HG02610 (cell line): ENCODE results near the gene CACNB1.

ENCODE experiments used
- ATAC-seq: cut with Tn5 transposase; IDR thresholded peaks from one replicate; pipeline ENCODE4 v1.9.1; 2021; ENCODE audit warnings: mild to moderate bottlenecking, moderate library complexity; ENCODE audit not compliant: unreplicated experiment

Gene CACNB1

GRCh38 chr17:39204245-39204644 is 6.8 kb upstream of the CACNB1 start:
- ATAC-seq = no peak

- ATAC-seq = no peak
Observed at GRCh38 chr17:39200957-39201510, 3.6 kb upstream of the CACNB1 start.

DNA sequence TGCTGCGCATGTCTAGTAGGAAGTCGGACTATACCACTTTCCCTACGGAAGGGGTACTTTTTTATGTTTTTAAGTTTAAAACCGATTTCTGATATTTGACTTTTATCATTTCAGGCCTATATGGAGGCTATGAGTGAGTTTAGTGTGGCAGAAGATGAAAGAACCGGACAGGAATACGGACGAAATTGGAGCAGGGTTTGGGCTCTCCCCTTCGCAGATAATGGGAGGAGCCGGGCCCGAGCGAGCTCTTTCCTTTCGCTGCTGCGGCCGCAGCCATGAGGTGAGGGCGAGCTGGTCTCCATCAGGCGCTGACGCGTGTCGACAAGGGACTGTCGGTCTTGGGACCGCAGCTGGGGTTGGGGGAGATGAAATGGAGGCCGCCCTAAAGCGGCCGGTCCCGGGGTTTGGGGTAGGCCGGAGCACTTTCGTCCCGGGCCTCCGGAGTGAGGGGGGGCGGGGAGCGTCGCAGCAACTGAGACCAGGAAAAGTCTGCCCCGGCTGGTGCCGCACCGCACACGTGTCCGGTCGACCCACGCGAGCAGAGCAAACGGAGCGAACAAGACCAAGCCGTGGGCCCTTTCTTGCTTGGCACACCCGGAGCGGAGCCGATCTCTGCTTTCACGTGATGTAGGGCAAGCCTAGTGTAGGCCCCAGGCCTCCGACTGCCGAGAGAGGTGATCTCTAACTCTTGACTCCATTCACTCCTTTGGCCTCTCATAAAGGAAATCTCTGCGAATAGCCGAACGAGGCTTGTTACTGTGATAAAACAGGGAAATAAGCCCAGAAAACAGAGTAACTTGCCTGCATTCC is 2.8 kb upstream of the CACNB1 start, which contains the start of gene RPL19:
Gene RPL19 (plus strand): TSS at position 214 of the 810 bp plus-strand sequence. CDS start 62 bp downstream, at position 276.
- ATAC-seq = peak; percentile 55

GRCh38 chr17:39199820-39200069 is 2.3 kb upstream of the CACNB1 start:
- peak; percentile 55 for ATAC-seq

DNA sequence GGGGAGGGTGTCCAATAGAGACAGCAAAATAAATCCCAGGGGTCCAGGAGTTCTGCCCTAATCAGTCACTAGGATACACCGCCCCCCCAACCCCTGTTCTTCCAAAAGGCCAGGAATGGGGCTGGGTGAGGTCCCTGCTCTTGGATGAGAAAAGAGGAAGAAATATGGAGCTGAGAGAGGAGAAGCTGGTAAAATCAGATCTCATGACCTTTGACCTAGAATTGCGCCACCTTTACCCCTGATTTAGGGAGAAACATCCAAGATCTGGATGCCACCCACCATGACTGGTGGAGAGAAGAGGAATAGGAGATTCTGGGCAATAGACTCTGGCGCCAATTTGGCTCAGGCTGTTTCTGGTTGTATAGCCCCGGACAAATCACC is 707 bp upstream of the CACNB1 start:
- no peak for ATAC-seq

DNA sequence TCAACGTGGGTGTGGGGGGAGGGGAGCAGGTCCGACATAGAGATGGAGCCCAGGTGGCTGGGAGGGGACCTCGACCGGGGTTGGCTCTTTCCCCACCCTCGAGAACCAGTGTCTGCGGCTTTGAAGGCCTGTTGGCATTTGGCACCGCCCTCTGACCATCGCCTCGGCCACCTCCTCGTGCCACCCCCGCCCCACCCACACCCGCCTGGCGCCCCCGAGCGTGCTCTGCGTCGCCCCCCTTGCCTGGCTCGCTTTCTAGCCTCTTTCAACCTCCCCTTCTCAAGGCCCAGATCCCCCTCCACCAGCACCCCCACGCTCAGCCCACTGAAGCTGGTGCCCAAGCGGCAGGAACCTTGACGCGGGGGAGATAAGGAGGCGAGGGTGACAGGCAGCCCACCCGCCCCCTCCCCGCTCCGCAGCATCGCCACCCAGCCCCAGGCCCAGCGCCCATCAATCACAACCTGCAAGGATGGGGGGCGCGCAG is 619 bp downstream of the CACNB1 start:
- no peak for ATAC-seq

DNA sequence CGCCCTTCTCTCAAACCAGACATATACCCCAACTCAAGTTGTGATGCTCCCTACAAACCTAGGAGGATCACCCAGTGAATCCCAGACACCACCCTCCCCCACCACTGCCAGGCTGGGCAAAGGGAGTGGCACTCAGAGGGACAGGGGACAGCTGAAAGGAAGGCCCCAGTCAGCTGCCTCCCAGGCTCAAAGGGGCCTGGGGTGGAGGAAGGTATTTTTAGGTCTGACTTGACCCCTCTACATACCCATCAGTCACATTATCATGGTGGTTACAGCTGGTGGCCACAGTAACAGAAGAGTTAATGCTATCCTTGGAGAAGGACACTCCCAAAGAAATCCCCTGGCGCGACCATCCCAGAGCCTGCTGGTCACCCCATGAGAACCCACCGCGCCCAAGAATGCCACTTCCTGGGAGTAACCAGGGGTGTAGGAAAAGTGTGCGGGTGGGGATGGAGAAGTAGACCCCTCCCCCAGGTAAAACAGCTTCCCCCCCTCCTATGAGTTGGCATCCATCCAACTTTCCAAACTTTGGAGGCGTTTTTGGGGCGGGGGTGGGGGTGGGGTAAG is 1.1 kb downstream of the CACNB1 start:
- no peak for ATAC-seq

- no peak for ATAC-seq
Observed at GRCh38 chr17:39195568-39196160, 1.8 kb downstream of the CACNB1 start.

- ATAC-seq = no peak
Observed at GRCh38 chr17:39194985-39195524, 2.4 kb downstream of the CACNB1 start.

DNA sequence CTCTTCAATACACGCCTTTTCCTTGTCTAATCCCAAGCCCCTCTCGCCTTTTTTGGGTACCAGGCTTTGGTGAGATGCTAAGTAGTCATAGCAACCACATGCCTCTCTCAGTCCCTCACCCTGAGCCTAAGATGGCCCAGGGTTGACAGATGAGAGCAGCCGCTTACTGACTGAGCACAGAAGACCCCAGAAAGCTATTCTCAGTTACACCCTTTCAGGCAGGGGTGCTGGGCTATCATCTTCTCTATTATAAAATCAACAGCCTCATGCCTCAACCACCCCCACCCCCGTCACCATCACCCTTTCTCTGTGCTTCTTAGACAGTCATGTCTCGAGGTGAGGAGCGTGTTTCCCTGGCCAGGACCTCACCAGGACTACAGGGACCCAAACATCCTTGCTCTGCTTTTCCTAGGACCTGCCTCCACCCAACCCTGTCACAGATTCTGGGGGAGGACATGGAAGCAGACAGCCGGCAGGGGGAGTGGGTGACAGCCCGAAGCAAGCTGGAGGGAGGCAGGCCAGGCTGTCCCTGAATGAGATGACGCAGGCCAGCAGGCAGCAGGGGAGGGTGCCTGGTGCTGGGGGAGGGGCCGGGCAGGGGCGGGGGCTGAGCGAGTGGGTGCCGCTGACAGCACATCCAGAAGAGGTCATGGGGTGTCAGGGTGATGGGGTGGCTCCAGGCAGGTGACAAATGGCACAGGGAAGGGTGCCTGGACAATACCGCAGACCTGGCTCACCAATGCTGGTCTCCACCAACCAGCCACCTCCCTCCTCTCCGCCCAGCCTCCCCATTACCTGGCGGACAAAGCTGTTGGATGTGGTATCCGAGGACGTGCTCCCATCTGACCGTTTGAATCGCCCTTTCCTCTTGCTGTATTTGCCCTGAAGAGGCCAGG is 3.1 kb downstream of the CACNB1 start:
- ATAC-seq = no peak

- ATAC-seq = no peak
Observed at GRCh38 chr17:39193346-39193745, 4.1 kb downstream of the CACNB1 start.

- ATAC-seq = no peak
Observed at GRCh38 chr17:39192901-39193300, 4.6 kb downstream of the CACNB1 start.

DNA sequence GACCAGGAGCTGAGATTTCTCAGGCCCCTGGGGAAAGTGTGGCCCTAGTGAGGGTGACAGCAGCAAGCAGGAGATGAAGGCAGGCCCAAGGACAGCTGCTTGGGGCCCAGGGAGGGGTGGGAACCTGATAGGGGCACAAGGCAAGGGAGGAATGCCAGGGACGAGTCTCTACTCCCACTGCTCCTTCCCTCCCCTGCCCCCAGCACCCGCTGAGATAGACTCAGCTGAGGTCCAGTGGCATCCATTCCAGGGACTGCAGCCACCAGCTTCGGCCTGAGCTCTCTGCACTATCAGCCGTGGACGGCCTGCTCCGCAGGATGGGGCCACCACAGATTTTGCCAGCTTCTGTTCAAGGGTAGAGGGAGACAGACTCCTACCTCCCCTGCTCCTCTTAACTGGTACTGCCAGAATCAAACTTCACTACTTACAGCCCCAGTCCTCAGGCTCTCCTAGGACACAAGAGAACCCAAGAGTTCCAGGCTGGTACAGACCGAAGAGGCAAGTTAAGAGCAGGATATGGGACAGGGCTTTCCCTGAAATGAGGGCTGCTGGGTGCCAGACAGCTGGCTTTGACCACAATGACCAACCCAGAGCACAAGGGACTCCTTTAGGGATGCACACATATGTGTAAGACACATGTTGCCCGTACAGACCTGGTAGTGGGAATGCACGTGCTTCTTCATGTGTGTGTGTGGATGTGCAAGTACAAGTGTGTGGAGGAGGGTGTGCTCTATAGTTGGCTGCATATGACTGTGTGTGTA is 5.5 kb downstream of the CACNB1 start:
- ATAC-seq = no peak

DNA sequence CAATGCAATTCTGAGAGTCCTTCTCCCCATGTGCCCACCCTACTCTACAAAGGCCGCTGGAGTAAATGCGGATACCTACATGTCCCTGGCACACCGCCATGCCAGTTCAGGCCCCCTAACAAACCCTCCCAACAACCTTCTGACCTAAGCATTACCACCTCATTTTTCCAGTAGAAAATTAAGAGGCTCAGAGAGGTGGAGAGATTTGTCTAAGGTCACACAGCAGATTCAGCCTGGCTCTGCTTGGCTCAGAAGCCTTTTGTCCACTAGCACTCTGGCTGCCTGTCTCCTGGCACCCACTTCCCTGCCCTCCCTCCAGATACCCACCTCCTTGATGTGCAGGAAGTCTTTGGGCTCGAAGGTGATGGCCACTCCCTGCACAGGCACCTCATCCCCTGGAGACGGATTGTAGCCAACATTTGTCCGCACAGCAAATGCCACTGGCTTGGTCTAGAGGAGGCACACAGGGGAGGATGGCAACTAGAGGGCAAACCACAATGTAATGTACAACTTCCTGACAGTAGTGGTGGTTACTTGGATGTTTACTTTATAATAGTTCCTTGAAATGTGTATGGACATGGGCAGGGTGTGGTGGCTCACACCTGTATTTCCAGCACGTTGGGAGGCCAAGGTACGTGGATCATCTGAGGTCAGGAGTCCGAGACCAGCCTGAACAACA is 10.2 kb downstream of the CACNB1 start:
- no peak for ATAC-seq

DNA sequence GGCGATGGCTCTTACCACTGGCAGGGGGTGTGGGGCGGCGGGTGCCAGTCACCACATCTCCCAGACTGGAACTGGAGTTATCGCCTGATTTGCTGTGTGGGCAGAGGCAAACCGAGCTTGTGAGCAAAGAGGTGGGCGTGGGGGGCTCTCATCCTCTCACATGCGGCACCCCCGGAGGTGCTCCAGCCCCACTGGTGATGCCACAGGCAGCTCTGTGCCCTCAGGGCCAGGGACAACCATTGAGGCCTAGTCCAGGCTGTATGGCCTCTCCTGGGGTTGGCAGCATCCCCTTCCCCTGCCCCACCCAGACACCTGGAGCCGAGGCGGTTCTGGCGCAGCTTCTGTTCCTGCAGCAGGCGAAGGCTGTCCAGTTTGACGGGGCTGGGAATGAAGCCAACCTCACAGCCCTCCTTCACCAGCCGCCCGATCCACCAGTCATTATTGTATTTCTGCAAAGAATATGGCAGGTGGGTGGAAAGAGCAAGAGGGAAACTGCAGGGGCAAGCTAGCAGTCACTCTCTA is 10.9 kb downstream of the CACNB1 start:
- ATAC-seq = no peak

DNA sequence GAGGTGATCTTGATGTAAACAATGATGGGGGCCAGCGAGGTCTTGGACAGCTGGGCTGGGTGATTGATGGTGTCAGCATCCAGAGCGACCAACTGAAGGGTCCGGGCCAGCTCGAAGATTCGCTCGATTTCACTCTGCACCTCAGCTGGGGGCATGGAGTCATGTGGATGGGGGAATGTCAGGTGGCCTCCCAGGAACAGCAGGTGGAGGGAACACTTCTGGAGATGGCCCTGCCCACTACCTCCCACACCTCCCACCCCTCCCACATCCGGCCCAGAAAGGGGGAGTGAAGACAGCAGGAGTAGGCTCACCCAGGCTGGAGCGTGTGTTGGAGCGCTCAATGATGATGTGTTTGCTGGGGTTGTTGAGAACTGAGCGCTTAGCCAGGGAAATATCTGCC is 13.7 kb downstream of the CACNB1 start:
- ATAC-seq = no peak

DNA sequence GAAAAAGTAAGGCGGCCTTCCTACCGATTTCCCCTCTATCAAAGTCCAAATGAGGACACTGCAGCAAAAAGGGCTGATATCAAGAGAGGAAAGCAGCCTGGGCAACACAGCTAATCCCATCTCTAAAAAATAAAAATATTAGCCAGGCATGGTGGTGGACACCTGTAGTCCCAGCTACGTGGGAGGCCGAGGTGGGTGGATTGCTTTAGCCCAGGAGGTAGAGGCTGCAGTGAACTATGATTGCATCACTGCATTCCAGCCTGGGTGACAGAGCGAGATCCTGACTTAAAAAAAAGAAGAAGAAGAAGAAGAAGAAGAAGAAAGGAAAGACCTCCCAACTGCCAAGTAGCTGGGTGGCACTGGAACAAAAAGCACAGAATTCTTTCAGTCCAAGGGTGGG is 14.4 kb downstream of the CACNB1 start:
- ATAC-seq = no peak

DNA sequence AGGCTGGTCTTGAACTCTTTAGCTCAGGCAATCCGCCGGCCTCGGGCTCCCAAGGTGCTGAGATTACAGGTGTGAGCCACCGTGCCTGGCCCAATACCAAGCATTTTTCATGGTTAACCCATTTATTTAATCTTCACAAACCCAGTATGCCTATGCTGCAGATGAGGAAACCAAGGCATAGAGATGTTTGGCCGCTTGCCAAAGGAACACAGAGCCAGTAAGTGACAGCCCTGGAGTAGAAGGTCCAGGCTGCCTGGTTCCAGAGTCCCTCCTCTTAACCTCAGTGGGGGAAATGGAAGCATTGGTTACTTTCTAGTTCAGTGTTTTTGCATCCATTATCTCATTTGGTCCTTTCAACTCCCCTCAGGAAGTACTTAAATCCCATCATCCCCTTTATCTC is 16.2 kb downstream of the CACNB1 start:
- ATAC-seq = no peak

GRCh38 chr17:39178536-39178935 is 18.9 kb downstream of the CACNB1 start:
- no peak for ATAC-seq
